Natural killer cell (primary cell): ENCODE data around the gene CRYGN. TPM values are rescaled to one million over a fixed set of nuclear protein-coding genes. Genes with fewer than 3 reads are reported as not detected.
A peak's percentile ranks its signal among the peaks of the same experiment; 100 is the strongest.

ENCODE experiments used
- ATAC-seq, 3 donors: fragments of 150-1000 bp in 2 of 3; fragments of 200-7000 bp in 1 of 3; cut with Tn5 transposase; 1 replicate in 1 of 3; 2 replicates in 2 of 3; pipeline ENCODE4 v1.10.0; 2021; ENCODE audit warnings: mild to moderate bottlenecking in 2 of 3, moderate library complexity in 2 of 3
- DNase-seq, 2 donors: peaks; one replicate each; pipeline versions ENCODE4 v3.0.0 to v3.0.0-alpha.2; 2013 to 2021; ENCODE audit warnings: mixed read lengths in 1 of 2
- H3K27ac ChIP-seq: one replicate; pipeline ENCODE4 v1.5.1; 2013; ENCODE audit warnings: mild to moderate bottlenecking, low read length
- H3K27me3 ChIP-seq: one replicate; pipeline ENCODE4 v1.6.1; 2013; ENCODE audit warnings: low read length; ENCODE audit not compliant: control insufficient read depth, insufficient read depth
- H3K36me3 ChIP-seq: one replicate; pipeline ENCODE4 v1.6.1; 2013; ENCODE audit warnings: low read length; ENCODE audit not compliant: control insufficient read depth, insufficient read depth
- H3K4me1 ChIP-seq: one replicate; pipeline ENCODE4 v1.6.1; 2013; ENCODE audit warnings: low read length; ENCODE audit not compliant: control insufficient read depth, insufficient read depth
- H3K4me3 ChIP-seq: one replicate; pipeline ENCODE4 v1.5.1; 2013; ENCODE audit warnings: low read length
- H3K9me3 ChIP-seq: one replicate; pipeline ENCODE4 v1.6.1; 2013; ENCODE audit warnings: low read length; ENCODE audit not compliant: control insufficient read depth, insufficient read depth
- H3K27ac Mint-ChIP-seq, 2 donors: one replicate each; pipeline ENCODE4 v1.8.0; 2022; ENCODE audit warnings: mild to moderate bottlenecking in 2 of 2, mixed read lengths in 2 of 2, moderate library complexity in 1 of 2
- H3K27me3 Mint-ChIP-seq, 2 donors: one replicate each; pipeline ENCODE4 v1.8.0; 2022; ENCODE audit warnings: low read depth in 2 of 2, mixed read lengths in 2 of 2
- H3K36me3 Mint-ChIP-seq: one replicate; pipeline ENCODE4 v1.8.0; 2022; ENCODE audit warnings: mixed read lengths
- H3K4me1 Mint-ChIP-seq, 2 donors: one replicate each; pipeline ENCODE4 v1.8.0; 2022; ENCODE audit warnings: mixed read lengths in 2 of 2
- H3K4me3 Mint-ChIP-seq: one replicate; pipeline ENCODE4 v1.8.0; 2022; ENCODE audit warnings: mild to moderate bottlenecking, moderate library complexity, mixed read lengths
- H3K9me3 Mint-ChIP-seq, 2 donors: one replicate each; pipeline ENCODE4 v1.8.0; 2022; ENCODE audit warnings: mixed read lengths in 2 of 2
- WGBS: methylation state at CpG from one replicate; pipeline ENCODE4 v1.1.7; 2013; ENCODE audit warnings: missing lambda C conversion rate; ENCODE audit not compliant: insufficient coverage; 5-methylcytosine and 5-hydroxymethylcytosine counted together
- intact Hi-C: fragments of 100-400 bp; cut with micrococcal nuclease; formaldehyde crosslinking; loops from one replicate; pipeline ENCODE4 v1.14.2; 2022
- total RNA-seq, 4 donors: library from RNA; stranded (reverse); fragments of 120-200 nt in 1 of 4; gene quantifications; one replicate each; pipeline versions ENCODE4 v1.2.3 to v1.2.4, GENCODE V29; 2013 to 2022
- TF ChIP-seq, protein P1 (sequence below): fragments of 200-600 bp; IDR thresholded peaks from one replicate; pipeline ENCODE4 v1.8.0; 2022; ENCODE audit warnings: antibody characterized with exemption

Gene CRYGN
- total RNA-seq, 3 donors from 2014 or later (not counting 1 experiment from before 2014, with no cell fraction given): not detected

DNA sequence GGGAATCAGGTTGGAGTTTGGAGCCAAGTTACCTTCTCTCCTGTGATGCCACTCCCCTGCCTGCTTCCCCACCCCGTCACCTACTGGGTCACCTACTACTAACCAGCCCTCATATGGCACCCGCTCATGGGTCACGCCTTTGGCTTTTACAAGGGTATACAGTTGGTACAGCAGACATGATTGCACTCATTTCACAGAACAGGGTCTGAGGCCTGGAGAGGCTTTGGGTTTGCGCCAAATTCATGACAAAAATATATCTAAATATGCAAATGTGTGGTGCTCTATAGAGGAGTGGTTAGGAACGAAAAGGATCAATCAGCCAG is 10.7 kb downstream of the CRYGN start:
- Mint-ChIP-seq H3K27ac (peak overlapping the region in 1 of 2 donors; percentile 72), H3K36me3 (no peaks in the 10 kb centered on the region), H3K4me1 (peaks cover 12 to 19% of the 10 kb centered on the region in 2 donors), H3K9me3 (no peaks in the 10 kb centered on the region), H3K27me3 (peaks cover 0 to 13% of the 10 kb centered on the region in 2 donors), H3K4me3 (no peak overlapping the region)
- 90% methylated on average over 5 of the region's 5 CpGs for WGBS
- no peaks in the 10 kb centered on the region for H3K36me3 ChIP-seq
- TF ChIP-seq, protein P1, sequence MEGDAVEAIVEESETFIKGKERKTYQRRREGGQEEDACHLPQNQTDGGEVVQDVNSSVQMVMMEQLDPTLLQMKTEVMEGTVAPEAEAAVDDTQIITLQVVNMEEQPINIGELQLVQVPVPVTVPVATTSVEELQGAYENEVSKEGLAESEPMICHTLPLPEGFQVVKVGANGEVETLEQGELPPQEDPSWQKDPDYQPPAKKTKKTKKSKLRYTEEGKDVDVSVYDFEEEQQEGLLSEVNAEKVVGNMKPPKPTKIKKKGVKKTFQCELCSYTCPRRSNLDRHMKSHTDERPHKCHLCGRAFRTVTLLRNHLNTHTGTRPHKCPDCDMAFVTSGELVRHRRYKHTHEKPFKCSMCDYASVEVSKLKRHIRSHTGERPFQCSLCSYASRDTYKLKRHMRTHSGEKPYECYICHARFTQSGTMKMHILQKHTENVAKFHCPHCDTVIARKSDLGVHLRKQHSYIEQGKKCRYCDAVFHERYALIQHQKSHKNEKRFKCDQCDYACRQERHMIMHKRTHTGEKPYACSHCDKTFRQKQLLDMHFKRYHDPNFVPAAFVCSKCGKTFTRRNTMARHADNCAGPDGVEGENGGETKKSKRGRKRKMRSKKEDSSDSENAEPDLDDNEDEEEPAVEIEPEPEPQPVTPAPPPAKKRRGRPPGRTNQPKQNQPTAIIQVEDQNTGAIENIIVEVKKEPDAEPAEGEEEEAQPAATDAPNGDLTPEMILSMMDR: no peak
- H3K9me3 ChIP-seq: no peaks in the 10 kb centered on the region
- no peak overlapping the region for H3K4me3 ChIP-seq
- peaks cover 63% of the 10 kb centered on the region for H3K4me1 ChIP-seq
- ATAC-seq (no peak), DNase-seq (no peak)
- intact Hi-C loops: no loop called here
- H3K27me3 ChIP-seq: peaks cover 10% of the 10 kb centered on the region
- peak overlapping the region; percentile 61 for H3K27ac ChIP-seq

- H3K27me3 ChIP-seq: peaks cover 10% of the 10 kb centered on the region
- TF ChIP-seq, protein P1: no peak
- Mint-ChIP-seq H3K4me3 (no peak overlapping the region), H3K4me1 (peaks cover 12 to 19% of the 10 kb centered on the region in 2 donors), H3K36me3 (no peaks in the 10 kb centered on the region), H3K27ac (no peak overlapping the region), H3K9me3 (no peaks in the 10 kb centered on the region), H3K27me3 (peaks cover 0 to 13% of the 10 kb centered on the region in 2 donors)
- intact Hi-C loops: no loop called here
- ATAC-seq (no peak), DNase-seq (no peak)
- 74% methylated on average over 12 of the region's 13 CpGs for WGBS
- peaks cover 62% of the 10 kb centered on the region for H3K4me1 ChIP-seq
- H3K4me3 ChIP-seq: no peak overlapping the region
- H3K36me3 ChIP-seq: no peaks in the 10 kb centered on the region
- H3K27ac ChIP-seq: no peak overlapping the region
- no peaks in the 10 kb centered on the region for H3K9me3 ChIP-seq
Measured at GRCh38 chr7:151428378-151429236, 11.3 kb downstream of the CRYGN start.

GRCh38 chr7:151427705-151428377 is 12.1 kb downstream of the CRYGN start:
- intact Hi-C loops: no loop called here
- Mint-ChIP-seq H3K9me3 (no peaks in the 10 kb centered on the region), H3K27ac (no peak overlapping the region), H3K4me1 (peaks cover 12 to 15% of the 10 kb centered on the region in 2 donors), H3K27me3 (peaks cover 4 to 13% of the 10 kb centered on the region in 2 donors), H3K36me3 (no peaks in the 10 kb centered on the region), H3K4me3 (no peak overlapping the region)
- TF ChIP-seq, protein P1: no peak
- peaks cover 54% of the 10 kb centered on the region for H3K4me1 ChIP-seq
- peaks cover 10% of the 10 kb centered on the region for H3K27me3 ChIP-seq
- no peaks in the 10 kb centered on the region for H3K9me3 ChIP-seq
- ATAC-seq: no peak
- no peaks in the 10 kb centered on the region for H3K36me3 ChIP-seq
- no peak overlapping the region for H3K4me3 ChIP-seq
- H3K27ac ChIP-seq: no peak overlapping the region
- peak in 1 of 2 donors; percentile 41 for DNase-seq
- 76% methylated on average over 9 of the region's 10 CpGs for WGBS
